GM18519 (cell line): Measurements from ENCODE around the gene FBXO28.

Experiments used
- ATAC-seq: cut with Tn5 transposase; IDR thresholded peaks from one replicate; pipeline ENCODE4 v1.9.1; 2021; ENCODE audit warnings: mild to moderate bottlenecking, moderate library complexity; ENCODE audit not compliant: unreplicated experiment, low FRiP score

Gene FBXO28

GRCh38 chr1:224149709-224150108 lies 35.8 kb downstream of the FBXO28 start:
- no peak for ATAC-seq

GRCh38 chr1:224151117-224151516 lies 37.2 kb downstream of the FBXO28 start:
- ATAC-seq = no peak

- no peak for ATAC-seq
Measured at GRCh38 chr1:224157316-224157715, 43.4 kb downstream of the FBXO28 start.

- no peak for ATAC-seq
Measured at GRCh38 chr1:224159541-224159940, 45.6 kb downstream of the FBXO28 start.

GRCh38 chr1:224160171-224160682 lies 46.3 kb downstream of the FBXO28 start:
- ATAC-seq = no peak

- no peak for ATAC-seq
Measured at GRCh38 chr1:224162768-224163167, 48.9 kb downstream of the FBXO28 start.

- no peak for ATAC-seq
Measured at GRCh38 chr1:224163311-224163710, 49.4 kb downstream of the FBXO28 start.

- ATAC-seq = peak; percentile 90
Measured at GRCh38 chr1:224168859-224169380, 55.0 kb downstream of the FBXO28 start.

- no peak for ATAC-seq
Measured at GRCh38 chr1:224169718-224170270, 55.9 kb downstream of the FBXO28 start.

- no peak for ATAC-seq
Measured at GRCh38 chr1:224170343-224170742, 56.4 kb downstream of the FBXO28 start.

- no peak for ATAC-seq
Measured at GRCh38 chr1:224170748-224171478, 57.0 kb downstream of the FBXO28 start.

GRCh38 chr1:224172229-224172628 lies 58.3 kb downstream of the FBXO28 start:
- ATAC-seq = no peak

GRCh38 chr1:224173523-224173922 lies 59.6 kb downstream of the FBXO28 start:
- no peak for ATAC-seq

- ATAC-seq = no peak
Measured at GRCh38 chr1:224175617-224176016, 61.7 kb downstream of the FBXO28 start.

- no peak for ATAC-seq
Measured at GRCh38 chr1:224177356-224177999, 63.6 kb downstream of the FBXO28 start.

- ATAC-seq = no peak
Measured at GRCh38 chr1:224178894-224179293, 65.0 kb downstream of the FBXO28 start.

- ATAC-seq = no peak
Measured at GRCh38 chr1:224180783-224181452, 67.0 kb downstream of the FBXO28 start.

- ATAC-seq = no peak
Measured at GRCh38 chr1:224181453-224181810, 67.5 kb downstream of the FBXO28 start.

- peak; percentile 57 for ATAC-seq
Measured at GRCh38 chr1:224182057-224182865, 68.3 kb downstream of the FBXO28 start.
